Loucy (cell line): ENCODE results near the gene AZGP1.

Experiments used
- CTCF ChIP-seq: fragments of 200-600 bp; sonication (generic); conservative IDR thresholded peaks from 2 replicates; pipeline ENCODE4 v1.5.1; 2014; ENCODE audit warnings: mild to moderate bottlenecking, antibody characterized with exemption, low read length
- EZH2phosphoT487 ChIP-seq: fragments of 200-600 bp; IDR thresholded peaks from 2 replicates; pipeline ENCODE4 v1.6.1; 2018; ENCODE audit warnings: antibody characterized with exemption, mild to moderate bottlenecking, moderate library complexity, borderline replicate concordance

- TF ChIP-seq CTCF (no peak), EZH2phosphoT487 (no peak)
These were observed 795 bp upstream of the AZGP1 start for GRCh38 chr7:99976626-99977025.
